Panc1 (cell line): ENCODE data around the gene GNAO1.

Source experiments
- CTCF ChIP-seq: fragments of 450-650 bp; IDR thresholded peaks from 2 replicates; pipeline ENCODE4 v1.5.1; 2017; ENCODE audit warnings: mild to moderate bottlenecking
- POLR2AphosphoS5 ChIP-seq: IDR thresholded peaks from 2 replicates; pipeline ENCODE4 v1.6.1; 2012; ENCODE audit warnings: mild to moderate bottlenecking, low read depth, low read length, moderate library complexity
- TCF7L2 ChIP-seq: IDR thresholded peaks from 2 replicates; pipeline ENCODE4 v1.6.1; 2011; ENCODE audit warnings: mild to moderate bottlenecking, low read depth, low read length, inconsistent platforms

GRCh38 chr16:56349711-56350161, 158.4 kb downstream of the GNAO1 start:
- TF ChIP-seq POLR2AphosphoS5: no peak
- no peak for TF ChIP-seq CTCF
- no peak for TF ChIP-seq TCF7L2
